Smooth muscle cell (in vitro differentiated cells): ENCODE results near the gene TBX2. TPM values are rescaled to one million over a fixed set of nuclear protein-coding genes. Genes with fewer than 3 reads are reported as not detected.

ENCODE experiments used
- DNase-seq: peaks from one replicate; lab custom pipeline; 2025; ENCODE audit not compliant: unreplicated experiment; lab: John Stamatoyannopoulos, UW
- H2AFZ ChIP-seq: fragments of 200-600 bp; sonication (generic); 2 replicates; pipeline ENCODE4 v1.6.0; 2016; ENCODE audit warnings: antibody characterized with exemption, low read depth, mild to moderate bottlenecking
- H3F3A ChIP-seq: fragments of 200-600 bp; sonication (generic); 2 replicates; pipeline ENCODE4 v1.6.0; 2017; ENCODE audit warnings: antibody characterized with exemption, low read depth
- H3K27ac ChIP-seq: fragments of 200-600 bp; sonication (generic); 2 replicates; pipeline ENCODE4 v1.5.1; 2016; ENCODE audit warnings: low read depth, mild to moderate bottlenecking
- H3K27me3 ChIP-seq: fragments of 200-600 bp; sonication (generic); 2 replicates; pipeline ENCODE4 v1.6.1; 2016; ENCODE audit warnings: low read depth, mild to moderate bottlenecking
- H3K36me3 ChIP-seq: fragments of 200-600 bp; sonication (generic); 2 replicates; pipeline ENCODE4 v1.5.1; 2016; ENCODE audit warnings: low read depth
- H3K4me1 ChIP-seq: fragments of 200-600 bp; sonication (generic); 2 replicates; pipeline ENCODE4 v1.5.1; 2016; ENCODE audit warnings: low read depth
- H3K4me2 ChIP-seq: fragments of 200-600 bp; sonication (generic); 2 replicates; pipeline ENCODE4 v1.6.0; 2016; ENCODE audit warnings: mild to moderate bottlenecking
- H3K4me3 ChIP-seq: fragments of 200-600 bp; sonication (generic); 2 replicates; pipeline ENCODE4 v1.5.1; 2016; ENCODE audit warnings: mild to moderate bottlenecking
- H3K79me2 ChIP-seq: fragments of 200-600 bp; sonication (generic); 2 replicates; pipeline ENCODE4 v1.6.0; 2016; ENCODE audit warnings: low read depth, mild to moderate bottlenecking
- H3K9ac ChIP-seq: fragments of 200-600 bp; sonication (generic); 2 replicates; pipeline ENCODE4 v1.6.0; 2016; ENCODE audit warnings: low read depth
- H3K9me3 ChIP-seq: fragments of 200-600 bp; sonication (generic); replicated peaks from 2 replicates; pipeline ENCODE4 v1.5.1; 2016; ENCODE audit warnings: low read depth
- H4K20me1 ChIP-seq: fragments of 200-600 bp; sonication (generic); 2 replicates; pipeline ENCODE4 v1.6.0; 2016; ENCODE audit warnings: low read depth
- WGBS: methylation state at CpG from one replicate; pipeline ENCODE4 v1.1.7; 2016; ENCODE audit warnings: low lambda C conversion rate; 5-methylcytosine and 5-hydroxymethylcytosine counted together
- polyA plus RNA-seq: library from polyadenylated mRNA; unstranded; fragments of >200 nt; fragmentation: Nextera tagmentation; extraction: Ambion mirVana; gene quantifications from 2 replicates; pipeline ENCODE4 v1.2.1, GENCODE V29; 2016
- total RNA-seq: library from RNA; depleted of rRNA; stranded (reverse); fragments of >200 nt; gene quantifications from 2 replicates; pipeline ENCODE4 v1.2.3, GENCODE V29; 2014
- TF ChIP-seq, protein P1 (sequence below): fragments of 200-600 bp; sonication (generic); IDR thresholded peaks from 2 replicates; pipeline ENCODE4 v1.5.1; 2017; ENCODE audit warnings: borderline replicate concordance, mild to moderate bottlenecking, antibody characterized with exemption; ENCODE audit not compliant: insufficient read depth, poor library complexity, severe bottlenecking

Gene TBX2
- total and polyA plus RNA-seq, 2 experiments from 2014 or later = 46.7 to 146 TPM

DNA sequence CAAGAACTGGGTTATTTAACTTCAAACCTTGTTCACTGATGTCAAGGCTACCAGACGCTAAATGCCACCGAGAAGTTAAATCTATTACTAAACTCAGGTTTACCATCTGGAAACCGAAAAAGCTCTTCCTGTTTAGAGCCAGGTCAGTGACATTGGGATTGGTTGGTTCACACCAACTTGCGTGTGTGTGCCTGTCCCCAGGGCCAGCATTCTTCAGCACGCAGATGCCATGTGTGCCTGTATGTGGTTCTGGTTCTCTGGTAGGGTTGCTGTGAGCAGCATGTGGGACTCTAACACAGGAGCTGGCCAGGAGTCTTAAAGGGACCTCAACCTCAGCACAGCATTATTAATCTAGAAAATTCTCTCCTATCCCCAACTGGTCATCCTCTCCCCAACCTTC, 18.1 kb upstream of the TBX2 start:
- TF ChIP-seq, protein P1, sequence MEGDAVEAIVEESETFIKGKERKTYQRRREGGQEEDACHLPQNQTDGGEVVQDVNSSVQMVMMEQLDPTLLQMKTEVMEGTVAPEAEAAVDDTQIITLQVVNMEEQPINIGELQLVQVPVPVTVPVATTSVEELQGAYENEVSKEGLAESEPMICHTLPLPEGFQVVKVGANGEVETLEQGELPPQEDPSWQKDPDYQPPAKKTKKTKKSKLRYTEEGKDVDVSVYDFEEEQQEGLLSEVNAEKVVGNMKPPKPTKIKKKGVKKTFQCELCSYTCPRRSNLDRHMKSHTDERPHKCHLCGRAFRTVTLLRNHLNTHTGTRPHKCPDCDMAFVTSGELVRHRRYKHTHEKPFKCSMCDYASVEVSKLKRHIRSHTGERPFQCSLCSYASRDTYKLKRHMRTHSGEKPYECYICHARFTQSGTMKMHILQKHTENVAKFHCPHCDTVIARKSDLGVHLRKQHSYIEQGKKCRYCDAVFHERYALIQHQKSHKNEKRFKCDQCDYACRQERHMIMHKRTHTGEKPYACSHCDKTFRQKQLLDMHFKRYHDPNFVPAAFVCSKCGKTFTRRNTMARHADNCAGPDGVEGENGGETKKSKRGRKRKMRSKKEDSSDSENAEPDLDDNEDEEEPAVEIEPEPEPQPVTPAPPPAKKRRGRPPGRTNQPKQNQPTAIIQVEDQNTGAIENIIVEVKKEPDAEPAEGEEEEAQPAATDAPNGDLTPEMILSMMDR = no peak
- no peaks in the 10 kb centered on the region for H3F3A ChIP-seq
- DNase-seq = no peak
- H3K4me3 ChIP-seq = no peak overlapping the region
- H3K9ac ChIP-seq = no peak overlapping the region
- H3K27ac ChIP-seq = peak overlapping the region; percentile 73
- WGBS = 94% methylated on average over 5 of the region's 5 CpGs
- H3K4me1 ChIP-seq = peaks cover 8% of the 10 kb centered on the region
- no peak overlapping the region for H2AFZ ChIP-seq
- no peaks in the 10 kb centered on the region for H3K36me3 ChIP-seq
- no peak overlapping the region for H3K4me2 ChIP-seq
- no peaks in the 10 kb centered on the region for H4K20me1 ChIP-seq
- H3K79me2 ChIP-seq = no peaks in the 10 kb centered on the region
- no peaks in the 10 kb centered on the region for H3K27me3 ChIP-seq
- H3K9me3 ChIP-seq = no peaks in the 10 kb centered on the region

GRCh38 chr17:61382796-61383688, 16.6 kb upstream of the TBX2 start:
- DNase-seq = no peak
- peaks cover 8% of the 10 kb centered on the region for H3K4me1 ChIP-seq

DNA sequence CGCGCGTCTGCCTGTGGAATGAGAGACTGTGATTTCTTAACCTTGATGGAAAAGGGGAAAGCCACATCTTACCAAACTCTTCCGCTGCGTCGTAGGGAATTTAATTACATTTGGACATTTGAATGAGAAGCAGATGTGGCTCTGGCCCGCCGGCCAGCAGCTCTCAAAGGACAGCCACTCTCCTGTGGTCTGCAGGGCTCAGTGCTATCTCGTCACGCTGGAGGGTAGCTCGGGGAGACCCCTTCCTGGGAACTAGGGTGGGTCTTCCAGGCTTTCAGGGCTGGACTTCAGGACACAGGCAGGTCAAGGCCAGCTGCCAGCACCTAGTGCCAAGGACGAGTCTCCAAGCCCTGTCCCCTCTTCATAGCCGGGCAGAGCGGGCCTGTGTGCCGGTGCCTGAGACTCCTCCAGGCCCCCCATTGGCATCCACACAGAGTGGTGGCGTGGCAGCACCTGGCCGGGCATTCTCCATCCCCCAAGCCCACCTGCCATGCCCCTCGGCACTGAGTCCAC, 15.9 kb upstream of the TBX2 start:
- no peak for DNase-seq
- Histone ChIP-seq H3K4me1 (peaks cover 8% of the 10 kb centered on the region), H4K20me1 (no peaks in the 10 kb centered on the region), H3K9ac (no peak overlapping the region), H2AFZ (no peak overlapping the region), H3K4me2 (peak overlapping the region; percentile 71), H3K27ac (peak overlapping the region; percentile 42), H3K9me3 (no peaks in the 10 kb centered on the region), H3K4me3 (no peak overlapping the region), H3F3A (no peaks in the 10 kb centered on the region), H3K36me3 (no peaks in the 10 kb centered on the region), H3K27me3 (no peaks in the 10 kb centered on the region), H3K79me2 (no peaks in the 10 kb centered on the region)
- TF ChIP-seq, protein P1 = no peak
- 65% methylated on average over 18 of the region's 18 CpGs for WGBS

More at GRCh38 chr17:61382796-61383688, 16.6 kb upstream of the TBX2 start:
- TF ChIP-seq, protein P1 = no peak
- WGBS = 78% methylated on average over 16 of the region's 16 CpGs
- Histone ChIP-seq H3K27me3 (no peaks in the 10 kb centered on the region), H3K4me3 (no peak overlapping the region), H3K9ac (no peak overlapping the region), H3K27ac (peak overlapping the region; percentile 42), H3K9me3 (no peaks in the 10 kb centered on the region), H3K36me3 (no peaks in the 10 kb centered on the region), H4K20me1 (no peaks in the 10 kb centered on the region), H3K4me2 (peak overlapping the region; percentile 71), H3F3A (no peaks in the 10 kb centered on the region), H3K79me2 (no peaks in the 10 kb centered on the region), H2AFZ (no peak overlapping the region)

- no peak for DNase-seq
- WGBS = 88% methylated on average over 8 of the region's 8 CpGs
- no peaks in the 10 kb centered on the region for H3K27me3 ChIP-seq
- H4K20me1 ChIP-seq = no peaks in the 10 kb centered on the region
- H3K4me2 ChIP-seq = no peak overlapping the region
- H3K9me3 ChIP-seq = no peaks in the 10 kb centered on the region
- H2AFZ ChIP-seq = no peak overlapping the region
- H3K27ac ChIP-seq = peak overlapping the region; percentile 42
- TF ChIP-seq, protein P1 = no peak
- H3K4me1 ChIP-seq = peaks cover 8% of the 10 kb centered on the region
- H3K36me3 ChIP-seq = no peaks in the 10 kb centered on the region
- H3F3A ChIP-seq = no peaks in the 10 kb centered on the region
- no peak overlapping the region for H3K9ac ChIP-seq
- no peaks in the 10 kb centered on the region for H3K79me2 ChIP-seq
- no peak overlapping the region for H3K4me3 ChIP-seq
Measured at GRCh38 chr17:61384354-61384691, 15.3 kb upstream of the TBX2 start.
